Stomach (tissue), 4 donors: ENCODE data around the gene PHOX2A.

ENCODE experiments used
- CTCF ChIP-seq, 7 experiments: fragments of 450-650 bp in 4 of 7; fragments of 200-600 bp in 3 of 7; sonication (generic) in 3 of 7; IDR thresholded peaks; one replicate each; pipeline ENCODE4 v1.5.1; 2016 to 2019; ENCODE audit warnings: antibody characterized with exemption in 7 of 7, control low read depth in 2 of 7, mild to moderate bottlenecking in 1 of 7
- EP300 ChIP-seq: sonication (generic); formaldehyde crosslinking; IDR thresholded peaks from one replicate; pipeline ENCODE4 v1.6.1; 2017; ENCODE audit warnings: antibody characterized with exemption
- POLR2A ChIP-seq, 4 donors: fragments of 450-650 bp; IDR thresholded peaks; one replicate each; pipeline ENCODE4 v1.6.1; 2016; ENCODE audit warnings: antibody characterized with exemption in 4 of 4, control low read depth in 2 of 4, mild to moderate bottlenecking in 1 of 4, moderate library complexity in 1 of 4
- POLR2AphosphoS5 ChIP-seq, 3 donors: sonication (generic); formaldehyde crosslinking; IDR thresholded peaks; one replicate each; pipeline ENCODE4 v1.6.1; 2016; ENCODE audit warnings: antibody characterized with exemption in 3 of 3

GRCh38 chr11:72292106-72292785 lies 48.3 kb upstream of the PHOX2A start:
- TF ChIP-seq CTCF (IDR thresholded peaks at IDR 0.05) (no peak), POLR2A (IDR thresholded peaks at IDR 0.05) (no peak), EP300 (no peak), POLR2AphosphoS5 (IDR thresholded peaks at IDR 0.05) (no peak)
